IPS-18c (cell line): ENCODE data around the gene DNASE1.
"Not testable (repeated sequence)": the region's sequence is repeated elsewhere in the genome, so short reads cannot be mapped to it uniquely, and the experiment has no call there.

ENCODE experiments used
- H3K4me3 ChIP-seq: 2 replicates; pipeline ENCODE4 v1.7.0; 2013; ENCODE audit warnings: low read depth, mild to moderate bottlenecking, low read length, moderate library complexity; ENCODE audit not compliant: insufficient read depth
- H3K9me3 ChIP-seq: one replicate; pipeline ENCODE4 v1.6.1; 2013; ENCODE audit warnings: mild to moderate bottlenecking, low read length, moderate library complexity; ENCODE audit not compliant: control insufficient read depth, insufficient read depth

Gene DNASE1

GRCh38 chr16:3655396-3656159 is 1.1 kb downstream of the DNASE1 start:
- Histone ChIP-seq H3K9me3 (no peaks in the 10 kb centered on the region), H3K4me3 (no peak overlapping the region)

- not testable (repeated sequence) for H3K4me3 ChIP-seq, H3K9me3 ChIP-seq
Measured at GRCh38 chr16:3656160-3656490, 1.6 kb downstream of the DNASE1 start.

- H3K4me3 ChIP-seq, result no peak overlapping the region
- no peaks in the 10 kb centered on the region for H3K9me3 ChIP-seq
Measured at GRCh38 chr16:3656491-3657468, 2.3 kb downstream of the DNASE1 start.

- Histone ChIP-seq H3K9me3 (no peaks in the 10 kb centered on the region), H3K4me3 (no peak overlapping the region)
Measured at GRCh38 chr16:3659251-3659650, 4.8 kb downstream of the DNASE1 start.

GRCh38 chr16:3661311-3661710 is 6.8 kb downstream of the DNASE1 start:
- Histone ChIP-seq H3K9me3 (no peaks in the 10 kb centered on the region), H3K4me3 (no peak overlapping the region)

- Histone ChIP-seq H3K9me3 (no peaks in the 10 kb centered on the region), H3K4me3 (no peak overlapping the region)
Measured at GRCh38 chr16:3661922-3662321, 7.4 kb downstream of the DNASE1 start.

- H3K9me3 ChIP-seq, result no peaks in the 10 kb centered on the region
- H3K4me3 ChIP-seq, result no peak overlapping the region
Measured at GRCh38 chr16:3662601-3663000, 8.1 kb downstream of the DNASE1 start.

GRCh38 chr16:3664187-3664896 is 9.9 kb downstream of the DNASE1 start:
- Histone ChIP-seq H3K9me3 (no peaks in the 10 kb centered on the region), H3K4me3 (no peak overlapping the region)

- no peaks in the 10 kb centered on the region for H3K9me3 ChIP-seq
- no peak overlapping the region for H3K4me3 ChIP-seq
Measured at GRCh38 chr16:3665508-3665907, 11.0 kb downstream of the DNASE1 start.

GRCh38 chr16:3668626-3669025 is 14.1 kb downstream of the DNASE1 start:
- H3K9me3 ChIP-seq, result no peaks in the 10 kb centered on the region

GRCh38 chr16:3669082-3669481 is 14.6 kb downstream of the DNASE1 start:
- no peaks in the 10 kb centered on the region for H3K9me3 ChIP-seq
- no peak overlapping the region for H3K4me3 ChIP-seq

More at GRCh38 chr16:3668626-3669025, 14.1 kb downstream of the DNASE1 start:
- H3K4me3 ChIP-seq, result no peak overlapping the region

- no peaks in the 10 kb centered on the region for H3K9me3 ChIP-seq
- H3K4me3 ChIP-seq, result no peak overlapping the region
Measured at GRCh38 chr16:3670711-3671110, 16.2 kb downstream of the DNASE1 start.

- H3K9me3 ChIP-seq, result no peaks in the 10 kb centered on the region
- no peak overlapping the region for H3K4me3 ChIP-seq
Measured at GRCh38 chr16:3671424-3671823, 16.9 kb downstream of the DNASE1 start.

GRCh38 chr16:3672571-3673041 is 18.1 kb downstream of the DNASE1 start:
- Histone ChIP-seq H3K4me3 (no peak overlapping the region), H3K9me3 (no peaks in the 10 kb centered on the region)

- Histone ChIP-seq H3K9me3 (no peaks in the 10 kb centered on the region), H3K4me3 (no peak overlapping the region)
Measured at GRCh38 chr16:3673201-3673600, 18.7 kb downstream of the DNASE1 start.

- H3K4me3 ChIP-seq, result no peak overlapping the region
- no peaks in the 10 kb centered on the region for H3K9me3 ChIP-seq
Measured at GRCh38 chr16:3673676-3674377, 19.3 kb downstream of the DNASE1 start.
